Measurements from ENCODE around the gene SMIM45.

SMIM45 gene

DNA sequence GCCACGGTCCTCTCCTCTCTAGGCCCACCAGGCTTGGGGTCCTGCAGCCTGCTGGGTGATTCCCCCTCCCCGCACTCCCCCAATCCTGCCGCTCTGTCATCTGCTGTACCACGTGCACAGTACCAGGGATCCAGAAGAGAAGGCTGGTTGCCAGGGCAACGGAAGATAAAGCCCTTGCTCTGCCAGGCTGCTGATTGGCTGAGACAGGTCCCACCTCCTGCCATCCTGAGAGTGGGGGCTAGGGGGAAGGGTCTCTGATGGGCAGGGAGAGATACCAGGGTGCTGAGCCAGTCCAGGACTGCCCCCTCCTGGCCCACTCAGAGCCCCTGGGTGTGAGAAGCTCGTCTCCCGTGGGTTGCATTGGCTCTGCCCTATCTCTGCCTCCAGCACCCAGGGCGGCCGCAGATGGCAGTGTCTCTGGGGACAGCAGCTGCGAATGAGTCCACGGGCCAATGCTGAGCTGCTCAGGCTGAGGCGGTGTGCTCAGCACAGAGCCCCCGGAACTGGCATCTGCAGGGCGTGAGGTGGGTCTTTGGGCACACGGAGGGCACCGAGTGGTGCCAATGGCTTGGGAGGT lies at the start of gene SMIM45:
Gene SMIM45, plus strand, starts transcription at position 253 of the 577 bp plus-strand sequence.
- no peak for TF ChIP-seq EP300 (IDR thresholded peaks at IDR 0.05; ENCODE audit: borderline replicate concordance)
- TF ChIP-seq NFIC (IDR thresholded peaks at IDR 0.05) = no peak
- TF ChIP-seq, protein P1, sequence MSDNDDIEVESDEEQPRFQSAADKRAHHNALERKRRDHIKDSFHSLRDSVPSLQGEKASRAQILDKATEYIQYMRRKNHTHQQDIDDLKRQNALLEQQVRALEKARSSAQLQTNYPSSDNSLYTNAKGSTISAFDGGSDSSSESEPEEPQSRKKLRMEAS (IDR thresholded peaks at IDR 0.05) = no peak
- TF ChIP-seq, protein P2, sequence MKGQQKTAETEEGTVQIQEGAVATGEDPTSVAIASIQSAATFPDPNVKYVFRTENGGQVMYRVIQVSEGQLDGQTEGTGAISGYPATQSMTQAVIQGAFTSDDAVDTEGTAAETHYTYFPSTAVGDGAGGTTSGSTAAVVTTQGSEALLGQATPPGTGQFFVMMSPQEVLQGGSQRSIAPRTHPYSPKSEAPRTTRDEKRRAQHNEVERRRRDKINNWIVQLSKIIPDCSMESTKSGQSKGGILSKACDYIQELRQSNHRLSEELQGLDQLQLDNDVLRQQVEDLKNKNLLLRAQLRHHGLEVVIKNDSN (IDR thresholded peaks at IDR 0.05) = peak; percentile 30; the same call in 1 of the 2 replicates
- no peak for TF ChIP-seq EGR1 (IDR thresholded peaks at IDR 0.05)

- peak; percentile 98 for TF ChIP-seq TCF12 (IDR thresholded peaks at IDR 0.05; ENCODE audit: low read depth)
- TF ChIP-seq CEBPB (IDR thresholded peaks at IDR 0.05) = no peak
- TF ChIP-seq TEAD4 (IDR thresholded peaks at IDR 0.05) = peak; percentile 85
- TF ChIP-seq NFIC (IDR thresholded peaks at IDR 0.05) = peak; percentile 99
- TF ChIP-seq, protein P1 (IDR thresholded peaks at IDR 0.05) = peak; percentile 90
- TF ChIP-seq ZBTB7A (IDR thresholded peaks at IDR 0.05; ENCODE audit: low read depth) = no peak
- TF ChIP-seq REST (IDR thresholded peaks at IDR 0.05; ENCODE audit: low read depth) = peak; percentile 32; the same call in 1 of the 2 replicates
- TF ChIP-seq RAD21 (IDR thresholded peaks at IDR 0.05; ENCODE audit: low read depth) = no peak; the same call in 1 of the 2 replicates
- peak; percentile 81; the same call in 1 of the 2 replicates for TF ChIP-seq EP300 (IDR thresholded peaks at IDR 0.05; ENCODE audit: borderline replicate concordance)
- TF ChIP-seq, protein P2 (IDR thresholded peaks at IDR 0.05) = peak; percentile 48
Measured at GRCh38 chr22:41902932-41903421, 49.0 kb upstream of the SMIM45 start.

GRCh38 chr22:41904450-41905410 lies 47.2 kb upstream of the SMIM45 start:
- TF ChIP-seq EGR1 (IDR thresholded peaks at IDR 0.05) (no peak), YY1 (IDR thresholded peaks at IDR 0.05; ENCODE audit: low read depth) (no peak), CREB1 (IDR thresholded peaks at IDR 0.05; ENCODE audit: low read depth) (no peak), CEBPB (IDR thresholded peaks at IDR 0.05) (no peak), REST (IDR thresholded peaks at IDR 0.05; ENCODE audit: low read depth) (no peak), TCF12 (IDR thresholded peaks at IDR 0.05; ENCODE audit: low read depth) (no peak), NFIC (IDR thresholded peaks at IDR 0.05) (no peak), ZBTB7A (IDR thresholded peaks at IDR 0.05; ENCODE audit: low read depth) (no peak), EP300 (IDR thresholded peaks at IDR 0.05; ENCODE audit: borderline replicate concordance) (no peak), TEAD4 (IDR thresholded peaks at IDR 0.05) (no peak), FOXM1 (IDR thresholded peaks at IDR 0.05; ENCODE audit: borderline replicate concordance, low read depth) (no peak), TAF1 (IDR thresholded peaks at IDR 0.05; ENCODE audit: low read depth) (no peak)
- TF ChIP-seq, protein P2 (IDR thresholded peaks at IDR 0.05) = no peak
- TF ChIP-seq, protein P1 (IDR thresholded peaks at IDR 0.05) = no peak

- TF ChIP-seq CEBPB (IDR thresholded peaks at IDR 0.05) = no peak
Measured at GRCh38 chr22:41905411-41906202, 46.3 kb upstream of the SMIM45 start.
